Neural cell (in vitro differentiated cells): ENCODE data around the gene CAPN8. TPM values are rescaled to one million over a fixed set of nuclear protein-coding genes. Genes with fewer than 3 reads are reported as not detected.

Experiments used
- H2AFZ ChIP-seq: fragments of 200-600, 300-800 bp; sonication (generic), shearing (Covaris generic); 2 replicates; pipeline ENCODE4 v1.6.0; 2014; ENCODE audit warnings: low read depth, mild to moderate bottlenecking, antibody characterized with exemption, low read length, moderate library complexity
- H3F3A ChIP-seq: fragments of 200-600 bp; shearing (Covaris generic); 2 replicates; pipeline ENCODE4 v1.6.1; 2016; ENCODE audit warnings: mild to moderate bottlenecking, moderate library complexity, mixed read lengths, antibody characterized with exemption, low read length; ENCODE audit not compliant: insufficient read depth, poor library complexity, severe bottlenecking
- H3K27ac ChIP-seq: fragments of 200-600, 300-800 bp; sonication (generic), shearing (Covaris generic); 2 replicates; pipeline ENCODE4 v1.5.1; 2014; ENCODE audit warnings: mild to moderate bottlenecking, low read length, moderate library complexity
- H3K27me3 ChIP-seq: fragments of 300-800, 200-600 bp; sonication (generic), shearing (Covaris generic); 2 replicates; pipeline ENCODE4 v1.6.0; 2014; ENCODE audit warnings: mild to moderate bottlenecking, low read depth, low read length, moderate library complexity; ENCODE audit not compliant: insufficient read depth
- H3K36me3 ChIP-seq: fragments of 300-800, 200-600 bp; sonication (generic), shearing (Covaris generic); 2 replicates; pipeline ENCODE4 v1.5.1; 2014; ENCODE audit warnings: mild to moderate bottlenecking, antibody characterized with exemption, low read length, moderate library complexity; ENCODE audit not compliant: insufficient read depth
- H3K4me2 ChIP-seq: fragments of 300-800, 200-600 bp; sonication (generic), shearing (Covaris generic); 2 replicates; pipeline ENCODE4 v1.6.0; 2014; ENCODE audit warnings: mild to moderate bottlenecking, low read length
- H3K4me3 ChIP-seq: fragments of 300-800, 200-600 bp; sonication (generic), shearing (Covaris generic); 2 replicates; pipeline ENCODE4 v1.5.1; 2014; ENCODE audit warnings: mild to moderate bottlenecking, low read length, moderate library complexity
- H3K79me2 ChIP-seq: fragments of 200-600 bp; shearing (Covaris generic); replicated peaks from 2 replicates; pipeline ENCODE4 v1.6.0; 2014; ENCODE audit warnings: mild to moderate bottlenecking, low read length, moderate library complexity; ENCODE audit not compliant: insufficient read depth
- H3K9ac ChIP-seq: fragments of 300-800, 200-600 bp; sonication (generic), shearing (Covaris generic); 2 replicates; pipeline ENCODE4 v1.6.1; 2016; ENCODE audit warnings: mild to moderate bottlenecking, low read length, mixed read lengths
- H3K9me2 ChIP-seq: fragments of 200-600 bp; shearing (Covaris generic); 2 replicates; pipeline ENCODE4 v1.6.1; 2016; ENCODE audit warnings: mild to moderate bottlenecking, low read length, mixed read lengths; ENCODE audit not compliant: insufficient read depth
- H3K9me3 ChIP-seq: fragments of 200-600, 300-800 bp; sonication (generic), shearing (Covaris generic); 2 replicates; pipeline ENCODE4 v1.6.1; 2016; ENCODE audit warnings: mild to moderate bottlenecking, mixed run types, low read length, moderate library complexity, mixed read lengths
- H4K20me1 ChIP-seq: fragments of 200-600 bp; shearing (Covaris generic); 2 replicates; pipeline ENCODE4 v1.6.1; 2016; ENCODE audit warnings: mild to moderate bottlenecking, mixed run types; ENCODE audit not compliant: insufficient read depth
- EP300 ChIP-seq: fragments of 450-650 bp; conservative IDR thresholded peaks from 2 replicates; pipeline ENCODE4 v1.6.1; 2014; ENCODE audit warnings: antibody characterized with exemption, mild to moderate bottlenecking, moderate library complexity; ENCODE audit not compliant: poor library complexity, severe bottlenecking
- EZH2 ChIP-seq: fragments of 200-600, 300-800 bp; shearing (Covaris generic), sonication (generic); IDR thresholded peaks from 2 replicates; pipeline ENCODE4 v1.6.1; 2014; ENCODE audit warnings: antibody characterized with exemption, low read length, borderline replicate concordance, mild to moderate bottlenecking; ENCODE audit not compliant: insufficient read depth, poor library complexity, severe bottlenecking
- MXI1 ChIP-seq: fragments of 450-650 bp; conservative IDR thresholded peaks from 2 replicates; pipeline ENCODE4 v1.6.1; 2014; ENCODE audit warnings: antibody characterized with exemption, mild to moderate bottlenecking; ENCODE audit not compliant: poor library complexity, severe bottlenecking
- POLR2AphosphoS5 ChIP-seq: IDR thresholded peaks from 2 replicates; pipeline ENCODE4 v1.6.1; 2012
- RAD21 ChIP-seq: fragments of 450-650 bp; conservative IDR thresholded peaks from 2 replicates; pipeline ENCODE4 v1.6.1; 2014; ENCODE audit warnings: antibody characterized with exemption, mild to moderate bottlenecking, moderate library complexity
- SMC3 ChIP-seq: fragments of 450-650 bp; conservative IDR thresholded peaks from 2 replicates; pipeline ENCODE4 v1.6.1; 2014; ENCODE audit warnings: antibody characterized with exemption, mild to moderate bottlenecking, moderate library complexity; ENCODE audit not compliant: poor library complexity
- TAF1 ChIP-seq: IDR thresholded peaks from 2 replicates; pipeline ENCODE4 v1.6.1; 2012; ENCODE audit warnings: low read depth
- polyA plus RNA-seq: library from polyadenylated mRNA; depleted of rRNA; stranded (reverse); fragments of >200 nt; gene quantifications from 2 replicates; pipeline ENCODE4 v1.2.3, GENCODE V29; 2014
- TF ChIP-seq, protein P1 (sequence below): IDR thresholded peaks from 2 replicates; pipeline ENCODE4 v1.6.1; 2012; ENCODE audit warnings: borderline replicate concordance
- TF ChIP-seq, protein P2 (sequence below): fragments of 450-650 bp; IDR thresholded peaks from 2 replicates; pipeline ENCODE4 v1.5.1; 2014; ENCODE audit warnings: antibody characterized with exemption, mild to moderate bottlenecking, moderate library complexity; ENCODE audit not compliant: poor library complexity, severe bottlenecking

Gene CAPN8
- polyA plus RNA-seq, 1 donor from 2014 or later, result not detected

DNA sequence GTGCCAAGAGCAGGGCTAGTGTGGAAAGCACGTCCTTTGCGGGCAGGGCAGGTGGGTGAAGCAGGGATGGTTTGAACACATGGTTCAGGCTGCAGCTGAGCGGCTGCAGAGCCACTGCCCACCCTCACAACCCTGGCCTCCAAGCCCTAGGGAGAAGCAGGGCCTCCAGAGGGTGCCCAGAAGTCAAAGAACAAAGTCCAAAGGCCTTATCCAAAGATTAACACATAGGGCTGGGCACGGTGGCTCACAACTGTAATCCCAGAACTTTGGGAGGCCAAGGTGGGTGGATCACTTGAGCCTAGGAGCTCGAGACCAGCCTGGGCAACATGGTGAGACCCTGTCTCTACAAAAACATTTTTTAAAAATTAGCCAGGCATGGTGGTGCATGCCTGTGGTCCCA lies 46.8 kb downstream of the CAPN8 start:
- no peak for TF ChIP-seq RAD21
- TF ChIP-seq MXI1, result no peak
- no peak for TF ChIP-seq EZH2
- no peak for TF ChIP-seq SMC3
- no peak for TF ChIP-seq TAF1
- no peak for TF ChIP-seq POLR2AphosphoS5
- TF ChIP-seq, protein P1, sequence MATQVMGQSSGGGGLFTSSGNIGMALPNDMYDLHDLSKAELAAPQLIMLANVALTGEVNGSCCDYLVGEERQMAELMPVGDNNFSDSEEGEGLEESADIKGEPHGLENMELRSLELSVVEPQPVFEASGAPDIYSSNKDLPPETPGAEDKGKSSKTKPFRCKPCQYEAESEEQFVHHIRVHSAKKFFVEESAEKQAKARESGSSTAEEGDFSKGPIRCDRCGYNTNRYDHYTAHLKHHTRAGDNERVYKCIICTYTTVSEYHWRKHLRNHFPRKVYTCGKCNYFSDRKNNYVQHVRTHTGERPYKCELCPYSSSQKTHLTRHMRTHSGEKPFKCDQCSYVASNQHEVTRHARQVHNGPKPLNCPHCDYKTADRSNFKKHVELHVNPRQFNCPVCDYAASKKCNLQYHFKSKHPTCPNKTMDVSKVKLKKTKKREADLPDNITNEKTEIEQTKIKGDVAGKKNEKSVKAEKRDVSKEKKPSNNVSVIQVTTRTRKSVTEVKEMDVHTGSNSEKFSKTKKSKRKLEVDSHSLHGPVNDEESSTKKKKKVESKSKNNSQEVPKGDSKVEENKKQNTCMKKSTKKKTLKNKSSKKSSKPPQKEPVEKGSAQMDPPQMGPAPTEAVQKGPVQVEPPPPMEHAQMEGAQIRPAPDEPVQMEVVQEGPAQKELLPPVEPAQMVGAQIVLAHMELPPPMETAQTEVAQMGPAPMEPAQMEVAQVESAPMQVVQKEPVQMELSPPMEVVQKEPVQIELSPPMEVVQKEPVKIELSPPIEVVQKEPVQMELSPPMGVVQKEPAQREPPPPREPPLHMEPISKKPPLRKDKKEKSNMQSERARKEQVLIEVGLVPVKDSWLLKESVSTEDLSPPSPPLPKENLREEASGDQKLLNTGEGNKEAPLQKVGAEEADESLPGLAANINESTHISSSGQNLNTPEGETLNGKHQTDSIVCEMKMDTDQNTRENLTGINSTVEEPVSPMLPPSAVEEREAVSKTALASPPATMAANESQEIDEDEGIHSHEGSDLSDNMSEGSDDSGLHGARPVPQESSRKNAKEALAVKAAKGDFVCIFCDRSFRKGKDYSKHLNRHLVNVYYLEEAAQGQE, result no peak
- TF ChIP-seq EP300, result no peak
- TF ChIP-seq, protein P2, sequence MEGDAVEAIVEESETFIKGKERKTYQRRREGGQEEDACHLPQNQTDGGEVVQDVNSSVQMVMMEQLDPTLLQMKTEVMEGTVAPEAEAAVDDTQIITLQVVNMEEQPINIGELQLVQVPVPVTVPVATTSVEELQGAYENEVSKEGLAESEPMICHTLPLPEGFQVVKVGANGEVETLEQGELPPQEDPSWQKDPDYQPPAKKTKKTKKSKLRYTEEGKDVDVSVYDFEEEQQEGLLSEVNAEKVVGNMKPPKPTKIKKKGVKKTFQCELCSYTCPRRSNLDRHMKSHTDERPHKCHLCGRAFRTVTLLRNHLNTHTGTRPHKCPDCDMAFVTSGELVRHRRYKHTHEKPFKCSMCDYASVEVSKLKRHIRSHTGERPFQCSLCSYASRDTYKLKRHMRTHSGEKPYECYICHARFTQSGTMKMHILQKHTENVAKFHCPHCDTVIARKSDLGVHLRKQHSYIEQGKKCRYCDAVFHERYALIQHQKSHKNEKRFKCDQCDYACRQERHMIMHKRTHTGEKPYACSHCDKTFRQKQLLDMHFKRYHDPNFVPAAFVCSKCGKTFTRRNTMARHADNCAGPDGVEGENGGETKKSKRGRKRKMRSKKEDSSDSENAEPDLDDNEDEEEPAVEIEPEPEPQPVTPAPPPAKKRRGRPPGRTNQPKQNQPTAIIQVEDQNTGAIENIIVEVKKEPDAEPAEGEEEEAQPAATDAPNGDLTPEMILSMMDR, result no peak
- no peaks in the 10 kb centered on the region for H3K79me2 ChIP-seq
- H4K20me1 ChIP-seq, result no peaks in the 10 kb centered on the region
- no peaks in the 10 kb centered on the region for H3K36me3 ChIP-seq
- H3K4me3 ChIP-seq, result no peak overlapping the region
- no peak overlapping the region for H3K9ac ChIP-seq
- no peaks in the 10 kb centered on the region for H3K27me3 ChIP-seq
- H3K27ac ChIP-seq, result no peak overlapping the region
- no peaks in the 10 kb centered on the region for H3F3A ChIP-seq
- no peak overlapping the region for H2AFZ ChIP-seq
- H3K9me3 ChIP-seq, result no peaks in the 10 kb centered on the region
- H3K4me2 ChIP-seq, result no peak overlapping the region
- no peaks in the 10 kb centered on the region for H3K9me2 ChIP-seq

DNA sequence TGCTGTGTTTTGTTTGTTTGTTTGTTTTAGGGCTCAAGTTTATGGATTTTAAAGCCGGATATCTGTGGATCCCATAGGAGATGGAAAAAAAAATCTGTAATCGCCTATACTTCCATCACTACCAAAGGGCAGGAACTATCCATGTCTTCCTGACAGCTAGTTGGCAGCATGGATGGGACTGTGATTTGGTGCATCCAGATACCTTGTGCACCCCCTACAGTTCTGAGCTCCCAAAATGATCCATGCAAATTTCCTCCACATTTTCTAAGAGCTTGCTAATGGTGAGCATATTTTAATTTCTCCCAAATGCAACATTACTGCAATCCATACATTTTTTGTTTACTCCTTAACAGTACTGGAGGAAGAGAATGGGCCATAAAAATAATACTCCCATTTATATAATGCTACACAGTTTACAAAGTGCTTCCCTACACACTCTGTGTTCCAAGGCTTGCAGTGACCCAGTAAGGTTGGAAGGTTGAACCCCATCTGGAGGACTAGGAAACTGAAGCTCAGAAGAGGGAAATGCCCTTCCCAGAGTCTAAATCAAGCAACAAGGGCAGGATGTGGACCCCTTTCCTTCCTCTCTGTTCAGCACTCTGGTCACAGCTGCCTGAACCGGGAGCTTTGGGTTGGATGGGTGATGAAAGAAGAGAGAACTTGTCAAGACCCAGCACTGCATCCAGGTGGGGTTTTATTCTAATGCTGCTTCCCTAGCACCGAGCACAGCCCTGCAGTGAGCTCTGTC lies 48.0 kb downstream of the CAPN8 start:
- no peak overlapping the region for H3K9ac ChIP-seq
- H3K27ac ChIP-seq, result no peak overlapping the region
- no peaks in the 10 kb centered on the region for H3F3A ChIP-seq
- no peaks in the 10 kb centered on the region for H3K79me2 ChIP-seq
- no peaks in the 10 kb centered on the region for H3K9me3 ChIP-seq
- TF ChIP-seq TAF1 (no peak), POLR2AphosphoS5 (no peak), EP300 (no peak), RAD21 (no peak), EZH2 (no peak)
- TF ChIP-seq, protein P2, result no peak
- TF ChIP-seq, protein P1, result no peak
- H4K20me1 ChIP-seq, result no peaks in the 10 kb centered on the region
- H3K4me2 ChIP-seq, result no peak overlapping the region
- H3K36me3 ChIP-seq, result no peaks in the 10 kb centered on the region
- H2AFZ ChIP-seq, result no peak overlapping the region
- H3K9me2 ChIP-seq, result no peaks in the 10 kb centered on the region
- H3K4me3 ChIP-seq, result no peak overlapping the region
- H3K27me3 ChIP-seq, result no peaks in the 10 kb centered on the region
